ENCODE measurements around the gene ZBTB4. TPM values are rescaled to one million over a fixed set of nuclear protein-coding genes. Genes with fewer than 3 reads are reported as not detected.

The ZBTB4 gene
- total RNA-seq, 1 experiment from 2014 or later, result 14.4 TPM

- no peak within 1 kb of the TSS; a peak in 1 of 7 replicates for H3K27ac Mint-ChIP-seq
- H3K9me3 Mint-ChIP-seq, result no peaks in the 10 kb centered on the region; a peak in 1 of 5 replicates
- Histone ChIP-seq H3K9ac (ENCODE audit: extremely low read depth, insufficient read length, low read length) (no peak within 1 kb of the TSS), H4K8ac (replicated peaks; ENCODE audit: insufficient read length, low read depth, low read length) (no peak within 1 kb of the TSS), H3K27ac (ENCODE audit: insufficient read length, low read depth, low read length) (no peak within 1 kb of the TSS), H4K91ac (ENCODE audit: insufficient read length, low read depth, low read length) (no peak within 1 kb of the TSS), H3K9me3 (ENCODE audit: control insufficient read depth, low read depth, low read length) (no peaks in the 10 kb centered on the region), H2BK120ac (ENCODE audit: low read depth, low read length, poor library complexity, severe bottlenecking) (no peak within 1 kb of the TSS), H2BK5ac (ENCODE audit: insufficient read length, low read length) (no peak within 1 kb of the TSS), H4K20me1 (ENCODE audit: control insufficient read depth, insufficient read depth, insufficient read length) (no peaks in the 10 kb centered on the region), H2BK20ac (ENCODE audit: low read depth, low read length, poor library complexity, severe bottlenecking) (no peak within 1 kb of the TSS), H3K14ac (ENCODE audit: insufficient read depth, low read length) (no peak within 1 kb of the TSS), H2AK5ac (ENCODE audit: insufficient read length, low read length) (no peak within 1 kb of the TSS), H3K4me2 (ENCODE audit: insufficient read depth, insufficient read length, low read length) (no peak within 1 kb of the TSS), H3K56ac (ENCODE audit: insufficient read length, low read depth, low read length) (no peak within 1 kb of the TSS), H3K18ac (ENCODE audit: insufficient read length, low read depth, low read length) (no peak within 1 kb of the TSS), H3K23me2 (ENCODE audit: insufficient read length, low read depth, low read length, poor library complexity, severe bottlenecking) (no peaks in the 10 kb centered on the region), H3K79me1 (ENCODE audit: insufficient read depth, low read depth, low read length, poor library complexity, severe bottlenecking) (no peaks in the 10 kb centered on the region), H3K27me3 (ENCODE audit: insufficient read depth, low read length) (no peaks in the 10 kb centered on the region), H3K4ac (ENCODE audit: low read depth, low read length) (no peak within 1 kb of the TSS), H3T11ph (ENCODE audit: low read length) (no peak within 1 kb of the TSS), H2BK15ac (ENCODE audit: low read depth, low read length) (no peak within 1 kb of the TSS), H4K5ac (ENCODE audit: insufficient read length, low read depth, low read length) (no peak within 1 kb of the TSS), H2BK12ac (ENCODE audit: insufficient read length, low read depth, low read length) (no peak within 1 kb of the TSS), H3K23ac (ENCODE audit: insufficient read length, low read depth, low read length) (no peak within 1 kb of the TSS), H3K4me1 (ENCODE audit: insufficient read depth, low read length) (no peaks in the 10 kb centered on the region), H3K79me2 (ENCODE audit: insufficient read depth, low read length) (no peaks in the 10 kb centered on the region), H2AFZ (ENCODE audit: low read length) (no peak within 1 kb of the TSS)
- no peaks in the 10 kb centered on the region for H3K36me3 Mint-ChIP-seq (ENCODE audit: insufficient read depth in 1 of 3, low read depth in 3 of 3)
- peaks cover 0 to 6% of the 10 kb centered on the region in 2 experiments; a peak in 2 of 4 replicates for H3K4me1 Mint-ChIP-seq
- no peak within 1 kb of the TSS for H3K4me3 Mint-ChIP-seq
- TF ChIP-seq, protein P1, sequence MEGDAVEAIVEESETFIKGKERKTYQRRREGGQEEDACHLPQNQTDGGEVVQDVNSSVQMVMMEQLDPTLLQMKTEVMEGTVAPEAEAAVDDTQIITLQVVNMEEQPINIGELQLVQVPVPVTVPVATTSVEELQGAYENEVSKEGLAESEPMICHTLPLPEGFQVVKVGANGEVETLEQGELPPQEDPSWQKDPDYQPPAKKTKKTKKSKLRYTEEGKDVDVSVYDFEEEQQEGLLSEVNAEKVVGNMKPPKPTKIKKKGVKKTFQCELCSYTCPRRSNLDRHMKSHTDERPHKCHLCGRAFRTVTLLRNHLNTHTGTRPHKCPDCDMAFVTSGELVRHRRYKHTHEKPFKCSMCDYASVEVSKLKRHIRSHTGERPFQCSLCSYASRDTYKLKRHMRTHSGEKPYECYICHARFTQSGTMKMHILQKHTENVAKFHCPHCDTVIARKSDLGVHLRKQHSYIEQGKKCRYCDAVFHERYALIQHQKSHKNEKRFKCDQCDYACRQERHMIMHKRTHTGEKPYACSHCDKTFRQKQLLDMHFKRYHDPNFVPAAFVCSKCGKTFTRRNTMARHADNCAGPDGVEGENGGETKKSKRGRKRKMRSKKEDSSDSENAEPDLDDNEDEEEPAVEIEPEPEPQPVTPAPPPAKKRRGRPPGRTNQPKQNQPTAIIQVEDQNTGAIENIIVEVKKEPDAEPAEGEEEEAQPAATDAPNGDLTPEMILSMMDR (conservative IDR thresholded peaks at IDR 0.05), result no peak
- no peak for DNase-seq
- no CpG with 5 or more reads among the region's 7 CpGs for WGBS (ENCODE audit: extremely low coverage, insufficient read length, low lambda C conversion rate)
- peaks cover 9% of the 10 kb centered on the region for H3K27me3 Mint-ChIP-seq (ENCODE audit: low read depth)
These were observed 54.1 kb downstream of the ZBTB4 start, which contains the start of gene SPEM2 for GRCh38 chr17:7425316-7425715. Gene SPEM2 (plus strand): TSS chr17:7425616. CDS start chr17:7425689, 73 bp downstream.
